ENCODE data around the gene TUFT1.
A peak's percentile ranks its signal among the peaks of the same experiment; 100 is the strongest.

TUFT1 gene

DNA sequence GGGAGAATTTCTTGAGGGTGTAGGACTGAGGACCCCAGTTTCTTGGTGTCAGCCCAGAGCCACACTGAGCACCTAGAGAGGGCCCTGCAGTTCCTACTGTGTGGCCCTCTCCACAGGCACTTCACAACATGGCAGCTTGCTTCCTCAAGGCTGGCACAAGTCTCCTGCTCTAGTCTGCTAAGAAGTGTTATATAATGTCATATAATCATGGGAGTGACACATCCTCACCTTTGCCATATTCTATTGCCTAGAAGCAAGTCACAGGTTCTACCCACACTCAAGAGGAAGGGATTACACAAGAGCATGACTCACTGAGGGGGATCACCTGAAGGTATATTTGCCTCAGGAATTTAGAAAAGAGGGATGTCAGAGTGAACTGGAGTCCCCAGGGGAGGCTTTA is 66.3 kb downstream of the TUFT1 start:
- no peak overlapping the region for H3K4me3 ChIP-seq (ENCODE audit: low read depth, low read length)
- TF ChIP-seq, protein P1, sequence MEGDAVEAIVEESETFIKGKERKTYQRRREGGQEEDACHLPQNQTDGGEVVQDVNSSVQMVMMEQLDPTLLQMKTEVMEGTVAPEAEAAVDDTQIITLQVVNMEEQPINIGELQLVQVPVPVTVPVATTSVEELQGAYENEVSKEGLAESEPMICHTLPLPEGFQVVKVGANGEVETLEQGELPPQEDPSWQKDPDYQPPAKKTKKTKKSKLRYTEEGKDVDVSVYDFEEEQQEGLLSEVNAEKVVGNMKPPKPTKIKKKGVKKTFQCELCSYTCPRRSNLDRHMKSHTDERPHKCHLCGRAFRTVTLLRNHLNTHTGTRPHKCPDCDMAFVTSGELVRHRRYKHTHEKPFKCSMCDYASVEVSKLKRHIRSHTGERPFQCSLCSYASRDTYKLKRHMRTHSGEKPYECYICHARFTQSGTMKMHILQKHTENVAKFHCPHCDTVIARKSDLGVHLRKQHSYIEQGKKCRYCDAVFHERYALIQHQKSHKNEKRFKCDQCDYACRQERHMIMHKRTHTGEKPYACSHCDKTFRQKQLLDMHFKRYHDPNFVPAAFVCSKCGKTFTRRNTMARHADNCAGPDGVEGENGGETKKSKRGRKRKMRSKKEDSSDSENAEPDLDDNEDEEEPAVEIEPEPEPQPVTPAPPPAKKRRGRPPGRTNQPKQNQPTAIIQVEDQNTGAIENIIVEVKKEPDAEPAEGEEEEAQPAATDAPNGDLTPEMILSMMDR (IDR thresholded peaks at IDR 0.05; ENCODE audit: insufficient read depth, low read length, missing control alignments) = no peak
- ChIA-PET POLR2A (no interaction called here), CTCF (interaction anchor here (2.3 to 6.0 kb wide), 2 partner anchors 12 to 18 kb away, joined by 7 to 96 read pairs; no protein-coding TSS in a partner anchor)
- no peak for DNase-seq (ENCODE audit: low read depth, low spot score)

DNA sequence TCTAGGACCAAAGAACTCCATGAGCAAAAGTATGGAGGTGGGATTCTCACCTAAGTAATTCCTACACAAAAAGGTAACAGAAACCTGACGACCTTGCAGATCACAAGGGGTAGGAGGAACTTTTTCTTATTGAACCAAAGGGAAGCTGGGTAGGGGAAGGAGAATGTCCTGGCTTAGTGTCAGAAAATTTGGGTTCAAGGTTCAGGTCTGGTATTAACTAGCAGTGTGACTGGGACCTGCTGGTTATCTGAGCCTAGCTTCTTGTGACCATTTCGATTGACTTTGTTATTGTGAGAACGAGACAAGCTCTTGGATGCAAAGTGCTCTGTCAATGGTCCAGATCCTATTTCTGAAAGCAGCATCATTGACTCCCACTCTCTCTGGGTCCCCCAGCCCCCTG is 66.7 kb downstream of the TUFT1 start:
- ChIA-PET CTCF (interaction anchor here (6.0 kb wide), 1 partner anchor 12 kb away, joined by 96 read pairs; no protein-coding TSS in a partner anchor), POLR2A (no interaction called here)
- no peak for DNase-seq (ENCODE audit: low read depth, low spot score)
- TF ChIP-seq, protein P1 (IDR thresholded peaks at IDR 0.05; ENCODE audit: insufficient read depth, low read length, missing control alignments) = no peak
- no peak overlapping the region for H3K4me3 ChIP-seq (ENCODE audit: low read depth, low read length)

DNA sequence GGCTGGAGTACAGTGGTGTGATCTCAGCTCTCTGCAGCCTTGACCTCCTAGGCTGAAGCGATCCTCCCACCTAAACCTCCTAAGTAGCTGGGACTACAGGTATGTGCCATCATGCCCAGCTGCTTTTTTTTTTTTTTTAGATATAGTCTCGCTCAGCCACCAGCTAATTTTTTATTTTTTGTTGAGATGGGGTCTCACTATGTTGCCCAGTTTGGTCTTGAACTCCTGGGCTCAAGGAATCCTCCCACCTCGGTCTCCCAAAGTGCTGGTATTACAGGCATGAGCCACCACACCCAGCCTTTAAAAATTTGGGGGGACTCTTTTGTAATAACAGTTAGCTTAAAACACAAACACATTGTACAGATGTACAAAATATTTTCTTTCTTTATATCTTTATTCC is 70.0 kb downstream of the TUFT1 start:
- DNase-seq (ENCODE audit: low read depth, low spot score) = no peak
- ChIA-PET CTCF (interaction anchor here (3.2 kb wide), 1 partner anchor 16 kb away, joined by 26 read pairs; no protein-coding TSS in a partner anchor), POLR2A (no interaction called here)
- H3K4me3 ChIP-seq (ENCODE audit: low read depth, low read length) = no peak overlapping the region
- TF ChIP-seq, protein P1 (IDR thresholded peaks at IDR 0.05; ENCODE audit: insufficient read depth, low read length, missing control alignments) = no peak

DNA sequence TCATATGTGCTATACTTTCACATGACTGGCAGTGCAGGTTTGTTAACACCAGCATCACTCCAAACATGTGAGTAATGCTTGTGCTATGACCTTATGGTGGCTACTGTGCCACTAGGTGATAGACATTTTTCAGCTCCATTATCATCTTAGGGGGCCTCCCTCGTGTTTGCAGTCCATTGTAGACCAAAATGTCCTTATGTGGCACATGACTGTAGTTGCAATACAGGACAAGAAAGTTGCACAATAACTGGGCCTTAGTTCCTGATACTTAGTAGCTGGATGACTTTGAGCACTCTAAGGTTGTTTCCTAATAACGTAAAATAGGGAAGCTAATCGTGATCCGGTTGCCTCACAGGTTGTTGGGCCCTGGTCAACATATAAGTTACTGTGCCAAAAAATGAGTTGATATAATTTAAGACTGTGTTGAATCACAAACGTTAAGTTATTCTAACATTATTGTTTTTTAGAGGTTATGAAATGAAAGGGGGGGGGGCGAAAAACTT is 71.2 kb downstream of the TUFT1 start:
- TF ChIP-seq, protein P1 (IDR thresholded peaks at IDR 0.05; ENCODE audit: insufficient read depth, low read length, missing control alignments) = no peak
- H3K4me3 ChIP-seq (ENCODE audit: low read depth, low read length) = peak overlapping the region; percentile 80
- DNase-seq (ENCODE audit: low read depth, low spot score) = no peak
- ChIA-PET CTCF (interaction anchor here (1.8 kb wide), 1 partner anchor 17 kb away, joined by 9 read pairs; no protein-coding TSS in a partner anchor), POLR2A (interaction anchor here (1.1 kb wide), 1 partner anchor 17 kb away, joined by 3 read pairs; no protein-coding TSS in a partner anchor)

DNA sequence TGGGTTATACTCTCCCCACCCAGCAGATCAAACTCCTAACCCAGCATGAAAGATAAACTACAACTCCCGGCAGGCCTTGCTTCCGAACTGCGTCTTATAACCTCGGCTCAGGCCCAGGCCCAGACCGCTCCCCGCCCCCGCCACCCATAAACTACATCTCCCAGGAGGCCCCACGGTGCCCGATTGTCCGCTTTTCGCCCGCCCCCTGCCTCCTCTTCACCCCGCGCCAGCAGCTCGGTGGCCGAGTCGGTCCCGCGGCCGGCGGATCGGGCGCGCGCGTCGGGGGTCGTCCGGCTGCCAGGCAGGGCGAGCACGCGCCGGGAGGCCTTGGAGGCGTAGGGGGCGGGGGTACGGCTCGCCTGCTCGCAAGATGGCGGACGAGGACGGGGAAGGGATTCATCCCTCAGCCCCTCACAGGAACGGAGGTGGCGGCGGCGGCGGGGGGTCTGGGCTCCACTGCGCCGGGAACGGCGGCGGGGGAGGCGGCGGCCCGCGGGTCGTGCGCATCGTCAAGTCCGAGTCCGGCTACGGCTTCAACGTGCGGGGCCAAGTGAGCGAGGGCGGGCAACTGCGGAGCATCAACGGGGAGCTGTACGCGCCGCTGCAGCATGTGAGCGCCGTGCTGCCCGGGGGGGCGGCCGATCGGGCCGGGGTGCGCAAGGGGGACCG is 71.9 kb downstream of the TUFT1 start, which contains the start of gene SNX27:
TSS of gene SNX27 (plus strand) at position 219 of the 669 bp plus-strand sequence. CDS start at position 371, 152 bp downstream.
- DNase-seq (ENCODE audit: low read depth, low spot score) = peak; percentile 54
- POLR2A ChIA-PET = interaction anchor here (0.6 to 1.1 kb wide), 2 partner anchors 16 to 26 kb away, joined by 3 read pairs; no protein-coding TSS in a partner anchor
- TF ChIP-seq, protein P1 (IDR thresholded peaks at IDR 0.05; ENCODE audit: insufficient read depth, low read length, missing control alignments) = no peak
- CTCF ChIA-PET = interaction anchor here (0.7 to 1.8 kb wide), 2 partner anchors 18 to 49 kb away, joined by 3 to 9 read pairs; no protein-coding TSS in a partner anchor
- peak within 1 kb of the TSS; percentile 80 for H3K4me3 ChIP-seq (ENCODE audit: low read depth, low read length)

All from AG04449 (cell line).